GM19035 (cell line): ENCODE data around the gene EHD2.

Source experiments
- ATAC-seq: cut with Tn5 transposase; IDR thresholded peaks from one replicate; pipeline ENCODE4 v1.9.1; 2021; ENCODE audit not compliant: unreplicated experiment

Gene EHD2

DNA sequence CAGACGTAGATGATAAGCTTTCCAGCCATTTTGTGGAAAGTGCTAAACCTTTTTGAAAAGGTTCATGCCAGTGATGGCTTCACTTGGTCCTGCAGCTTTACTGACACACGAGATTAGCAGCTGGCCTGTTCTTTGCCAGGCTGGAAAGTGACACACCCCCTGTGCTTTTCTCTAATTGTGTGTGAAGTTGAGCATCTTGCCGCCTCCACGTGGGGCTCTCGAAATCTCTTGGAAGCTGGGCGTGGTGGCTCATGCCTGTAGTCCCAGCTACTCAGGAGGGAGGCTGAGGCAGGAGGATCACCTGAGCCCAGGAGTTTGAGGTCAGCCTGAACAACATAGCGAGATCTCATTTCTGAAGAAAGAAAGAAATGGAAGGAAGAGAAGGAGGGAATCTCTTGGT, 25.3 kb upstream of the EHD2 start:
- ATAC-seq = no peak

GRCh38 chr19:47691090-47691489, 22.1 kb upstream of the EHD2 start:
- no peak for ATAC-seq

DNA sequence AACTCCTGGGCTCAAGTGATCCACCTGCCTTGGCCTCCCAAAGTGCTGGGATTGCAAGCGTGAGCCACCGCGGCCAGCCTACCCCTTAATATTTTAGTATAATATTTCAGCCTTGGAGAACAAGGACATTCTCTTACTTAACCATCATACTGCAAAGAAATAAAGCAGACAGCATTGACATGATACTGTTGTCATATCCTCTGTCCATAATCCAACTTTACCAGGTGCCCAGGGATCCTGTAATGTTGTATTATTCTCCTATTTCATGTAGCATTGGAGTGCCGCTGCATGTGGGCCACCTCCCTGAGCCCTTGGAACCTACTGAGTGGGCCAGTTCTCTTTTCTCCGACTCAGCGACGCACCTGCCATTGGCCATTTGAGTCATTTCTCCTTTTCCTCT, 21.4 kb upstream of the EHD2 start:
- ATAC-seq = no peak

DNA sequence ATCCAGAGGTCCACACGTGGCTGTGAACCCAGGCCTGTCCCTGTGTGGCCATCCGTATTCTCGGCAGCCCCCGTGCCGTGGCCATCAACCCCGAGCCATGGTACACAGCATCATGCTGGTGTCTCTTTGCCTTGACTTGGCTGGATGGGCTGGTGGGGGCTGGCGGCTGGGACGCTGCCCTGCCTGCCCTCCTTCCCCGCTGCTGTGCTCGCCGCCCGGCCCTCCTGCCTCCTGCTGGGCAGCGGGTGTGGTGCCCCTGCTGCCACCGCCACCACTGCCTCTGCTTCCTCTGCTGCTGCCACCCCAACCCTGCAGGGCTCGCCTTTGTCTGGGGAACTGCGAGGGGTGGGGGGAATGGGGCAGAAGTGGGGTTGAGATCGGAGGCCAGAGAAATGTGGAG, 19.7 kb upstream of the EHD2 start:
- ATAC-seq = no peak

DNA sequence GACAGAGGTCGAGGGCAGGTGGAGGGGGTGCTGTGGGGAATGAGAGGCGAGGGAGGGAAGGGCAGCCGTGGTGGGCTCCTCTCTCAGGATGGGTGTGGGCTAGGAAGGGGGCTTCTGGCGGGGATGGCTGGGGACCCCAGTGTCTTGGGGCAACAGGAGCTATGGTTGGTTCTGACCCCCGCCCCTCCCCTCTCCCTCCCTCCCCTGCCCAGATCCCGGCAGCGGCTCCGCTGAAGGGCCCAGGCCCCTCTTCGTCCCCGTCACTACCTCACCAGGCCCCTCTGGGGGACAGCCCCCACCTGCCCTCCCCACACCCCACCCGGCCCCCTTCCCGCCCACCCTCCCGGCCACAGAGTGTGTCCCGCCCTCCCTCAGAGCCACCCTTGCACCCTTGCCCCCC, 19.3 kb upstream of the EHD2 start:
- no peak for ATAC-seq

DNA sequence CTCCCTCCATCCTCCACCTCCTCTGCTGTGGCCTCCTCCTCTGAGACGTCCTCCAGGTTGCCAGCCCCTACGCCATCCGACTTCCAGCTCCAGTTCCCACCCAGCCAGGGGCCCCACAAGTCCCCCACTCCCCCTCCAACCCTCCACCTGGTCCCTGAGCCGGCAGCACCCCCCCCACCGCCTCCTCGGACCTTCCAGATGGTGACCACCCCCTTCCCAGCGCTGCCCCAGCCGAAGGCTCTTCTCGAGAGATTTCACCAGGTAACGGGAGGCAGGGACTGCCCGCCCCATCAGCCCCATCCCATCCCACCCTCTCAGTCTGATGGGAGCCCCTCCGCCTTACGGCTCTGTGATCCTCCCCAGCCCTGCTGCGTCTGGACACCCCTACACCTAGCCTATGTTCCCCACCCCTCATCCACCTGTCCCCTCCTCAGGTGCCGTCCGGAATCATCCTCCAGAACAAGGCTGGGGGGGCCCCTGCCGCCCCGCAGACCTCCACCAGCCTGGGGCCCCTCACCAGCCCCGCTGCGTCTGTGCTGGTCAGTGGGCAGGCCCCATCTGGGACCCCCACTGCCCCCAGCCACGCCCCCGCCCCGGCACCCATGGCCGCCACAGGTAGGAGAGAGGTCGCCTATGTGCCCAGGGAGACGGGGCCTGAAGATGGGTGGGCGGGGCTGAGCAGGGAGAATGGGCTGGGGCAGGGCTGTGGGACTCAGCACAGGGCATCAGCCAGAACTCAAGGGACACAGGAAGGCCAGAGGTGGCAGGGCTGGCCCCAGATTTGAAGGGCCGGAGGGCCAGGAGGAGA, 18.6 kb upstream of the EHD2 start:
- ATAC-seq = no peak

- ATAC-seq = no peak
Measured at GRCh38 chr19:47695533-47696262, 17.5 kb upstream of the EHD2 start.

GRCh38 chr19:47696635-47697034, 16.6 kb upstream of the EHD2 start:
- no peak for ATAC-seq

DNA sequence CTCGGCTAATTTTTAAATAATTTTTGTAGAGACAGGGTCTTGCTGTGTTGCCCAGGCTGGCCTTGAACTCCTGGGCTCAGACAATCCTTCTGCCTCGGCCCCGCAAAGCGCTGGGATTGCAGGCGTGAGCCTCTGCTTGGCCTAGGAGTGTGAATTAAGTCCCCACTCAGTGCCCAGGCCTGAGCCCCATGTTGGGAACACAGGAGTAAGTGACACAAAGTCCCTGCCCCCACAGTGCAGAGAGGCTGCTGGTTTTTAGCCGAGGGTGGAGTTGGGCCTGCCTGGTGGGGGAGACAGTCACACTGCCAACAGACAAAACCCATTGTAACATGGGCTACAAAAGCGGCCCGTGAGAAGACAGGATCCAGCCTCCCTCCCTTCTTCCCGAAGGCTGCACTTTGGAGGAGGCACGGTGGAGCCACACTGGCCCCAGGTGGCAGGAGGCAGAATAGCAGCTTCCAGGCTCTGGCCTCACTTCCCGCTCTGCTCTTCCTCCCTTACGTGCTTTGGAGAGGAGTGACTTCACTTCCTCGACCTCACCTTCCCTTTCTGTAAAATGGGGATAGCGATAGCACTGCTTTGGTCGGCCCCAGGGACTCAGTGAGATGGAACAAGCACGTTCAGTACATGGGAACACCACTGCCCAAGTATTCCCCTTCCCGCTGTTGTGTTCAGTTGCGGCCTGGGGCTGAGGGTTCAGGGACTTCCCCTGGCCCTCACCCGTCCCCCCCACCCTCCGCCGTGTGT, 15.2 kb upstream of the EHD2 start:
- no peak for ATAC-seq

DNA sequence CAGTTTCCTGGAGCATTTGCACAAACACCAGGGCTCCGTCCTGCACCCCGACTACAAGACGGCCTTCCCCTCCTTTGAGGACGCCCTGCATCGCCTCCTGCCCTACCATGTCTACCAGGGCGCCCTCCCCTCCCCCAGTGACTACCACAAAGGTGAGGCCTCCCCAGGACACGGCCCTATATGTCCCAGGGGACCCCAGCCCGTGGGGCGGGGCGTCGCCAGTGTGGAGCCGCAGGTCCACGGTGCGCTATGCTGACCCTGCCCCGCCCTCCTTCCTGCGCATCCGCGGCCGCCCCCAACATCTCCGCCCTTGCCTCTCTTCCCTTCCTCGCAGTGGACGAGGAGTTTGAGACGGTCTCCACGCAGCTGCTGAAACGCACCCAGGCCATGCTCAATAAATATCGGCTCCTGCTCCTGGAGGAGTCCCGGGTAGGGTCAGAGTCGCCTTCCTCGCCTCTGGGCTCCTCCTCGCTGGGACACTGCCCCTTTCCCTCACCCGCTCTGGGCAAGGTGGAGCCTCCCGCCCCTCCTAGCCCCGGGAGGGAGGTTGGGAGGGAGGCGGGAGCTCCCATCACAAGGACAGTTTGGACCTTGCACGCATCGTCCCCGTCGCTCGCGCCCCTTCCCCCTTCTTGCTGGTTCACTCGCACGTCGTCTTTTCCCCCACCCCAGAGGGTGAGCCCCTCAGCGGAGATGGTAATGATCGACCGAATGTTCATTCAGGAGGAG, 14.4 kb upstream of the EHD2 start:
- ATAC-seq = no peak

- ATAC-seq = no peak
Measured at GRCh38 chr19:47699360-47699917, 13.8 kb upstream of the EHD2 start.

DNA sequence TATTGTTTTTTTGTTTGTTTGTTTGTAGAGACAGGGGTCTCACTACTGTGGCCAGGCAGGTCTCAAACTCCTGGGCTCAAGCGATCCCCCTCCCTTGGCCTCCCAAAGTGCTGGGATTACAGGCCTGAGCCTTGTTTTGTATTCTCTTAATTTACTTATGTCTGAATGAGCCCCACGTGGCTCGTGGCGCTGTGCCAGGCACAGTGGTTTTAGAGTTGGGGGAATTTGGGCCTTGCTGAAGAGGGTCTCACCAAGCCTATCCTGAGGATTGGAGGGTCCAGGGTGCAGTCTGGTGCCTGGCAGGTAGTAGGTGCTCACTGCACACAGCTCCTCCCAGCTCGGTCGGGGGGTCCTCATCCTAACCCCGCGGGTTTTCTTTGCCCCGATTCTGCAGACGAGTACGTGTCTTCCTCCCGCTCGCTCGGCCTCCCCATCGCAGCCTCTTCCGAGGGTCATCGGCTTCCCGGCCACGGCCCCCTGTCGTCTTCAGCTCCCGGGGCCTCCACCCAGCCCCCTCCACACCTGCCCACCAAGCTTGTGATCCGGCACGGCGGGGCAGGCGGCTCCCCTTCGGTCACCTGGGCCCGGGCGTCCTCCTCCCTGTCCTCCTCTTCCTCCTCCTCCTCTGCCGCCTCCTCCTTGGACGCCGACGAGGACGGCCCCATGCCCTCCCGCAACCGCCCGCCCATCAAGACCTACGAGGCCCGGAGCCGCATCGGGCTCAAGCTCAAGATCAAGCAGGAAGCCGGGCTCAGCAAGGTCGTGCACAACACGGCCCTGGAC, 12.1 kb upstream of the EHD2 start:
- no peak for ATAC-seq

GRCh38 chr19:47701717-47702552, 11.3 kb upstream of the EHD2 start:
- ATAC-seq = no peak

DNA sequence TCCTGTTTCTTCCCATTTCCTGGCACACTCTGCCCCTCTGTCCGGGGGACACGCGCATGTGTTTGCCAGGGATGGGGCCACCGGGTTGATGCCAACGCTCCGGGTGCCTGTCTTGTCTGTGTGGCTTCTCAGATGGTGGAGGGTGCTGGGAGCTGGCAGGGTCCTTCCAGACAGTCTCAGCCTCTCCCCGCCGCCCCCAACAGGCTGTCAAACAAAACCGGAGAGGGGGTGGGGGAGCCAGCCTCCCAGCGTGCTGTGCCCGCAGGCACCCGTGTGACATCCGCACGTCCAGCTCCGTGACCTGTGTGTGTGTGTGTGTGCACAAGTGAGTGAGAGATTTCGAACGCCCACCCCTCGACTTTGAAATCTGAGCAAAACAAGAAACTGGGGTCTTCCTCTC, 10.6 kb upstream of the EHD2 start:
- ATAC-seq = no peak

GRCh38 chr19:47703301-47703700, 9.9 kb upstream of the EHD2 start:
- no peak for ATAC-seq

GRCh38 chr19:47704024-47704423, 9.2 kb upstream of the EHD2 start:
- ATAC-seq = no peak

DNA sequence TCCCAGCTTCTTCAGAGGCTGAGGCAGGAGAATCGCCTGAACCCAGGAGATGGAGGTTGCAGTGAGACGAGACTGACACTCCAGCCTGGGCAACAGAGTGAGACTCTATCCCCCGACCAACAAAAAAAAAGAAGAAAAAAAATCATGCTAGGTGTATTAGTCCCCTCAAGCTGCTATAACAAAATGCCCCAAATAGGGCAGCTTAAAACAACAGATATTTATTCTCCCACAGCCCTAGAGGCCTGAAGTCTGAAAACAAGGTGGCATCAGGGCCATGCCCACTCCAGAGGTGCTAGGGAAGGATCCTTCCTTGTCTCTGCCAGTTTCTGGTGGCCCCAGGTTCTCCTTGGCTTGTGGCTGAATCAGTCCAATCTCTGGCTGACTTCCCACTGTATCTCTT, 8.6 kb upstream of the EHD2 start:
- no peak for ATAC-seq

- no peak for ATAC-seq
Measured at GRCh38 chr19:47707135-47707925, 5.9 kb upstream of the EHD2 start.
